ENCODE measurements around the gene ITPRID1.
"Not testable (repeated sequence)": the region's sequence is repeated elsewhere in the genome, so short reads cannot be mapped to it uniquely, and the experiment has no call there.

Gene ITPRID1

DNA sequence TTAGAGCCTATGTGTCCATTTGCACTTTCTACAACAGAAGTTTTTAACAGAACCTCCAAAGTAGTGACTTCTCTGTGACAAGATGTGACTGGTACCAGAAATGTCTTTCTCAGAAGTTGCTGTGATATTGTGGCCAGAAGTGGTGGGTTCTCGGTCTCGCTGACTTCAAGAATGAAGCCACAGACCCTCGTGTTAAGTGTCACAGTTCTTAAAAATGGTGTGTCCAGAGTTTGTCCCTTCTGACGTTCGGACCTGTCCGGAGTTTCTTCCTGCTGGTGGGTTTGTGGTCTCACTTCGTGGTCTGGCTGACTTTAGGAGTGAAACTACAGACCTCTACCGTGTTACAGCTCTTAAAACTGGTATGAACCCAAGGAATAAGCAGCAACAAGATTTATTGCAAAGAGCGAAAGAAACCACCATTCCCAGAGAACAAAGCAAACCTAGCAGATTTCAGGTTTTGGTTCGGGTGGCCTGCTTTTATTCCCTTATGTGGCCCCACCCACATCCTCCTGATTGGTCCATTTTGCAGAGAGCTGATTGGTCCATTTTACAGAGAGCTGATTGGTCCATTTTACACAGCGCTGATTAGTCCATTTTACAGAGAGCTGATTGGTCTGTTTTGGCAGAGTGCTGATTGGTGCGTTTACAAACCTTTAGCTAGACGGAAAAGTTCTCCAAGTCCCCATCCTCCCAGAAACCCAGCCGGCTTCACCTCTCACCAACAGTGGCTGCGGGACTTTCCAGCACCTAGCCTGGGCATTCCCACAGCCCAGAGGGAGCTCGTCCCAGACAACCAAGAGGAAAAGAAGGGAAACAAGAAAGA, 3.0 kb downstream of the ITPRID1 start:
- no peak for DNase-seq (ENCODE audit: low spot score)

DNA sequence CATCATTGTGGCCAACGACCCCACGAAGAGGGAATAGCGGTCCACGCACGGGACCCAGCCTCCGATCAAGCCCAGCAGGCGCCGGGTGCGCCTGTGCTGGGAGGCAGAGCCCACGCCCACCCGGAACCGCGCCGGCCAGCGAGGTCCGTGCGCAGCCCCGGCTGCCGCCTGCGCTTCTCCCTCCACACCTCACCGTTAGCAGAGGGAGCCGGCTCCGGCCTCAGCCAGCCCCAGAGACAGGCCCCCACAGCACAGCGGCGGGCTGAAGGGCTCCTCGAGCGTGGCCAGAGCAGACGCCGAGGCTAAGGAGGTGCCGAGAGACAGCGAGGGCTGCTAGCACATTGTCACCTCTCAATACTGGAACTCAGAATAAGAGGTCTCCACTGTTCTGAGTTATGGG, 3.6 kb downstream of the ITPRID1 start:
- no peak for DNase-seq (ENCODE audit: low spot score)

DNA sequence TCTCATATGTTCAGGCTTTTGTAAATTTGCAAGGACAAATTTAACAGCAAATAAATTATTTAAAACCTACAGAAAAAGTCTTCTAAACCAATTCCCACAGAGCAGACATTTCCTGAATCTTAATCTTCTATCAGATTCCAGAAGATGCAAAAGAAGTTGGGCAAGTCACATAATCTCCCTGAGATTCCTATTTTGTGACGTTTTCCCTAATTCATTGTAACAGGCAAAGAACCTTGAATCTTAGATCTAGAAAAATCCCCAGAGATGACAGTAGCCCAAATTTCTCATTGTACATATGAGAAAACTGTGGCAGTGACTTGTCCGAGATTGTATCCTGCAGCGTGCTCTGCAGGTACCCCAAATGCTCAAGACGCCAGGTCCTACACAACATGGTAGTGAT, 4.9 kb downstream of the ITPRID1 start:
- DNase-seq (ENCODE audit: low spot score) = no peak

DNA sequence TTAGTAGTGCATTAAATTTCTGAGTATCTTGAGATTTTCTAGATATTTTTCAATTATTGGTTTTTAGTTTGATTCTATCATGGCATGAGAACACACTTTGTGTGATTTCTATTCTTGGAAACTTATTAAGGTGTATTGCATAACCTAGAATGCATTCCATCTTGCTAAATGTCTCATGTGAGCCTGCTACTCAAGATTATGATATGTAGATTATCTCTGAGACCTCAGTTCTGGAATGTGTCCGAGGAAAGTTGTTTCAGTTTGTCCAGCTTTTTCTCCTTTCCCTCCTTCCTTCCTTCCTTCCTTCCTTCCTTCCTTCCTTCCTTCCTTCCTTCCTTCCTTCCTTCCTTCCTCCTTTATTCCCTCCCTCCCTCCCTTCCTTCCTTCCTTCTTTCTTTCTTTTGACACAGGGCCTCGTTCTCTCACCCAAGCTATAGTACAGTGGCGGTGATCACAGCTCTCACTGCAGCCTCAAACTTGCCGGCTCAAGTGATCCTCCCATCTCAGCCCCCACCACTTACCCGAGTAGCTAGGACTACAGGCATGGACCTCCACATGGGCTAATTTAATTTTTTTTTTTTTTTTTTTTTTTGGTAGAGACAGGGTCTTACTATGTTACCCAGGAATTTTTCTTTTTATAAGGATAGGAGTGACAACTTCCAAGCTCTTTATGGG, 7.6 kb downstream of the ITPRID1 start:
- no peak for DNase-seq (ENCODE audit: low spot score)

DNA sequence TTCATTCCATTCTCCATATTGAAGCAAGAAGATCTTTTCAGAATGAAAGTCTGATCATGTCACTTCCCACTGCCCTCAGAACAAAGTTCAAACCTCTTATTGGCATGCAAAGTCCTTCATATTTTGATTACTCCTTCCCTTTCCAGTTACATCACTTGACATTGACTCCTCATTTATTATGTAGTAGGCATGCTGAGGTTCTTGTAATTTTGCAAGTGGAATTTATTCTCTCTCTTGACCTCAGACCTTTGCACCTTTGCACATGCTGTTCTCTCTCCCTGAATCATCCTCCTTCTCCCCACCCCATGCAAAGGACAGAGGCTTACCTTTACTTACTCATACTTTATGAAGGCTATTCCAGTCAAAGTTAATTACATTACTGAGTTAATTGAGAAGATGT, 13.0 kb downstream of the ITPRID1 start:
- no peak for DNase-seq (ENCODE audit: low spot score)

DNA sequence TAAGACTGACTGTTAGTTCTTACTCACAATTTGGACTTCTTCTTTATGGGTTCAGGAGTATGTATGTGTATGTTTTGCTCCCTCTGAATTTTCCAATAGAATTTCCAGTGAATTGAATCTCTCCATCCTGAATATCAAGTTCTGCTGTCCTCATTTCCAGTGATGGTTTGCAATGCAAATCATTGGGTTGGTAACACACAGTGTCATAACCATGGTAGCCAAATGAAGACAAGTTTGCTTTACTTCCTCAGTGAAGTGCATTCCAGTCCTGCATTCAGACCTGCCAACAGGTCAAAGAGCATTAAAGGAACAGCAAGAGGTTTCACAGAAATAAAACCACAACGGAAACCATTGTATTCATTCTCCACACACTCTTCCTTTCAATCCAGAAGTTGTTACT, 15.2 kb downstream of the ITPRID1 start:
- DNase-seq (ENCODE audit: low spot score) = no peak

DNA sequence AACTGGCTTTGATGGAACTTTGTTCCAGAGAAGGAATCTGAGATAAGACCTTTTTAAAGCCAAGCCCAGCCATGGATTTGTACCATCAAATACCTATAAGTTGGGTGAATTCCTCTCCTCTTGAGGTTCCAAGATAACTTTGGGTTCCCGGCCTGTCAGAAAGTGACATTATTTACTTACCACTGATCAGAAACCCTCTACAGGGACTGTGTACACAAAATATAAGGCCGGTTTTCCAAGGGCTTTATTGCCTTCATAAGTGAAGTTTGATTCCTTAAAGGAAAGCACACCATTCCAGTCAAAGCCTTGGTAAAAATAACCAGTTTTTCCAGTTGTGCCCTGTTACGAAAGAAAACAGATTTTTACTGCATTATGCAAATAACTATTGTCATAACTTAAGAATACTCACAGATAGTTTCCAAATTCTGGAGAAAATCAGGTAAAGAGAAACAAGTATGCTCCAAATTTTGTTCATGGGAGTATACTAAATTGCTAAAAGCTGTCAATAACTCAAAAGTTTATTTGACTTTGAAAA, 26.8 kb downstream of the ITPRID1 start:
- DNase-seq (ENCODE audit: low spot score) = not testable (repeated sequence)

DNA sequence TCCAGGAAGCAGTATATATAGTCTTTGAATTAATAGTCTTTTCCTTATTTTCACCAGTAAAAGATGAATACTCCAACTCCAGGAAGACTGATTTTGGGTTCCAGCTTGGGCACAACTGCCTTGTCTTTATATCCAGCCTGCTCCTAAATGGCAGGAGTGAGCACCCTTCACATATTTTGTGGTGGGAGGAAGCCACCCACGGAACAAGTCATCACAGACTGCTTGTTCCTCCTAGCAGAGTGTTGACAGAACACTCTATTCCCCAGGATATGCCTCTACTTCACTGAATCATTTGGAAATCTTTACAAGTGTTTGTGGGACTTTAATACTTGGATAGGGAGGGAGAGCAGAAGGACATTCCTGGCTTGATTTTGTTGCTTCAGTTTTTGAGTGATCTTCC, 31.7 kb downstream of the ITPRID1 start:
- no peak for DNase-seq (ENCODE audit: low spot score)

DNA sequence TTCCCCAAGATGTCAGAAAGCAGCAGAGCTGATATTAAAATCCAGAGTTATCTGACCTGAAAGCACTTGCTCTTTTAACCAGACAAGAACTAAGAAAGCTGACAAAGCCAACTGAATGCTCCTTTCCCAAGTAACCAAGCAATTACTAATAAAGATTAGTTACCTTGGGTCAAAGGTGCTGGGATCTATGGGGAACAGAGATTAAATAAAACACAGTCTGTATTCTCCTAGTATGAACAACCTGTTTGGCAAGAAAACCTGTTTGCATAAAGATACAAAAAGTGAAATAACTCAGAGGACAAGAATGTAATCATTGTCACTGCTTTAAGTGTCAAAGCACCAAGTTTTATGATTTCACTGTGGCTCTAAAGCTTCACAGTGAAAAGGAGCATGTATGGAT, 35.7 kb downstream of the ITPRID1 start:
- no peak for DNase-seq (ENCODE audit: low spot score)

DNA sequence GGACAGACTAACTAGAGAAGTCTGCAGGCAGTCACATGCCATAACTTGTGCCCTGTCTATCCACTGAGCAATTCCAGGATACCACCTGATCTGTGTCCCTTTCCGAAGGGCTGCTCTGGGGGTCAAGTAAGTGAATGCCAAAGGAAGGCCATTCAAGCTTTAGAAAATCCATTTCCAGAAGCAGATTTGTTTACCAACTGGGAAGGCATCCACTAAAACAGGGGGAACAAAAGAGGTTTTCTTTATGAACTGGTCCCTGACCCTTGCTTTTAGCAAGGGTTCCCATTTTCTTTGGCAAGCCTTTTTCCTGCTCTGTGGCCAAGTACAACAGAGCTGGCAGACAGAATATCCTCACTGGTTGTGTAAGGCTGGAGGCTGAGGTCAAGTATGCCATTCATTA, 36.5 kb downstream of the ITPRID1 start:
- no peak for DNase-seq (ENCODE audit: low spot score)

DNA sequence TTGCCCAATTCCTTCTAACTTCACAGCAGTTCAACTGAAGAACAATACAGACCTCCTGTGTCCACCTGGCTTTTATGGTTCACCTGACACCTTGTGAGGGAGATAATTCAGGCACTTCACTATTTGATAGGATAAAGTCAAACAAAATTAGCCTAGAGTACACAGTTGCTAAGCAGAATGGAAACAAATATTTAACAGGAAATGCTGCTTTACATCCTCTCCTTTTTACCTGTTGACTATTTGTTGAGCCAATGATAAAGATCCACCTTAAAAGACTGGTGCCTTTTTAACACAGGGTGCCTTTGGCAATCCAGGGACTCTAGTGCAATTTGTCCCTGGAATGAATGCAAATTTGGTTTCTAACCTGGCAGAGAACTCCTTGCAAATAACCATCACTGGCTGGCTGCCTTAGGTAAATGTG, 39.8 kb downstream of the ITPRID1 start:
- no peak for DNase-seq (ENCODE audit: low spot score)

DNA sequence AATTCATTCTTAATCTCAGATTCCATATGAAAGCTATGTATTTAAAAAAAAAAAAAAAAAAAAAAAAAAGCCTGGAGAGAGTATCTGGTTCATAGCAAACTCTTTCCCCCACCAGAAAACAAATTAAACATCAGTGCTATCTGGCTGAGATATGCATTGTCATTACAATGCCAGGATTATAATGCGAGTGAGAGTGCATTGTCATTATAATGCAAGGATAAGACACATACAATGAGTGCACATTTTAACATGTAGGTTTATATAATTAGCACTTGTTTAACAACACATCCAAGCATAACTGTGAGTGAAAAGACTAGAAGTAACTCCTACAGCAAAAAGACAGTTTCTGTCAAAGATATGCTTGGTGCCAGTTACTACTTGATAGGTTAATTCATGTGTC, 48.1 kb downstream of the ITPRID1 start:
- no peak for DNase-seq (ENCODE audit: low spot score)

DNA sequence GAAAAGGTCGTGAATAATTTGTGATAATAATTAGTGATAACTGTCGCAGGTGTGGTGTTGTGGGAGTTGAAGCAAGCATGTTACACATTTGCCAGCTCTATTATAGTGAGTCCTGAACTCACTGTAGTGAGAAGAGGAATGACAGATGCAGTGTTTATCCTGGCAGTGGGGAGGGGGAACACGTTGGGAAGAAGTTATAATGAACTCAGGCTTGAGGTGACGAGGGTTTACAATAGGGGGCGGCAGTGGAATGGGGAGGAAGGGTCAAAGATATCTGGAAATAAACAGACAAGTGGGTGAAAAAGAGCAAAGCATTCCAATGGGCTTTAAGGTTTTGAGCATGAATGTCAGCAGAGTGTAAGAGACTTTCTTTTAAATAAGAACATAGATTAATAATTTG, 49.6 kb downstream of the ITPRID1 start:
- DNase-seq (ENCODE audit: low spot score) = no peak

DNA sequence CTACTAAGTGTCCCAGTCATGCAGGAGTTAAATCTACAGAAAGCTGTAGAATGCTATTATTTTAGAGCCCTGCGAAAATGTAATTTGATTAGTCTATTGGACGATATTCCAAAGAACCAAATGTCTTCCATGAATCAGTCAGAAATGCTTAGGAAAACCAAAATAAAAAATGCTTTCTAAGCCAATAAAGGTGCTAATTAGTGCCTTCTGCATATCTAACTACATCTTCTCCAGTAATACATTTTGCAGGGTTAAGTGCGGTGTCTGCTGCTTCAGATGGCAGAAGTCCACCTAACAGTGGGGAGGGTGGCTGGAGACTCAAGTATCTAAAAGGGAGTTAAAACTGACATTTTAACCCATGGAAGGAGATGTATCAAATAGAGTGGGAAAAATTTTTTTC, 50.1 kb downstream of the ITPRID1 start:
- no peak for DNase-seq (ENCODE audit: low spot score)

DNA sequence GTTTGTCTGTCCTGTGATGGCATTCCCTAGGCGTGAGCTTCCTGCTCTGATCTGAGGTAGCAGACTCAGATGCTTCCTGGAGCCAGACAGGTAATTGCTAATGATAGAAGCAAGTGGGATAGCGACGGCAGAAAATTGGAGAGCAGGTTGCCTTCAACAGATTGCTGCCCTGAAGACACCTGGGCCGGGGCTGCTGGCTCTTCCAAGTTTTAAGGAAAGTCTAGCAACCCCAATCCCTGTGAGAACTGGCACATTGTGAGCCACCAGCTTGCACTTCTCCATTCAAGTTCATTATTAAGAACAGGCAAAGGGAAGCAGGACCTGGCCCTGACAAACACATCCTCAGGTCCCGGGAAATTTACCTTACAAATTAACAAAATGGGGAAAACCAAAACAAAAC, 50.8 kb downstream of the ITPRID1 start:
- DNase-seq (ENCODE audit: low spot score) = no peak

DNA sequence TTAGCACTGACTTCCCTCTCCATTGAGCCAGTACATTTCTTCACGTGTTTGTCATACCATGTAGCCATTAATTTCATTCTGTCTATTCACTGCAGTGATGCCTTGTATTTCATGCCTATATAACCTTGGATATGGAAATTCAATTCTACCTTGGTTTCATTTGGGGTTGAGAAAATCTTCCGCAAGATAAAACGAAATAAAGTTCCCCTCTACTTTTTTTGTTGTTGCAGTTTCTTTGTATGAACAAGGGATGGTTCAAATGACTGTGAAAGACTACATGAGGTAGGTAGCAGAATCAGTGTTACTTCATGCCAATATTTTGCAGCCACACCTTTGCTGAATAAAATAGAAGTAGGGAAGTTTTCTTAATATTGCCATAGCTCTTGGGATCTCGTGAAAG, 55.6 kb downstream of the ITPRID1 start:
- DNase-seq (ENCODE audit: low spot score) = no peak

DNA sequence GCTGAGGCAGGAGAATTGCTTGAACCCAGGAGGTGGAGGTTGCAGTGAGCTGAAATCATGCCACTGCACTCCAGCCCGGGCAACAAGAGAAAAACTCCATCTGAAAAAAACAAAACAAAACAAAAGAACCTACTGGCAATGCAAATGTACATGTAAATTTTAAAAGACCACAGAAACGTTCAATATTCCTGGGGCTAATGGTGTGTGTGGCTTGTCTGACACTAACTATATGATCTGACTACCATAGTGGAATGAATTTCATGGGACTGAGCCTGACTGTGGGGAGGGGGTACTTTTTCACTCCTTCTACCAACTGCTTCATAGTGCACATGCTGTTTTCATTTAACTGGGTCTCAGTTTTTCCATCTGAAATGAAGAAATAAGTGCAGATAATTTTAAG, 69.6 kb downstream of the ITPRID1 start:
- no peak for DNase-seq (ENCODE audit: low spot score)

DNA sequence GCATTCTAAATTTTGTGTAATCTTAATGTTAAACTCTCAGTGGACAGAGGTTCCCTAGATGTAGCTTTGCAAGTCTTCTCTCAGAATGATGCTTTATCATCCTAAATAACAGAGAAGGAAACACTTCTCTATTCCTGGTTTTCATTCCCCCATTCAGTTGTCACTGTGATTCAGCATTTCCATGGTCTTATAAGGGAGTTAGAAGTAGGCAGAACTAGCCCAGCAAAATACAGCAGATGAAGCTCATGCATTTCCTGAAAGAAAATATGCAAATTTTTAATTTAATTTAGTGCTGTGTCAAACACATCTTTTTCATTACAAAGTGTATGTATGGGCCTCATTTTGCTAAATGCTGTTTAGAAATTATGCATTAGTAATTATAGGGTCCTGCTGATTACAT, 70.1 kb downstream of the ITPRID1 start:
- no peak for DNase-seq (ENCODE audit: low spot score)

DNA sequence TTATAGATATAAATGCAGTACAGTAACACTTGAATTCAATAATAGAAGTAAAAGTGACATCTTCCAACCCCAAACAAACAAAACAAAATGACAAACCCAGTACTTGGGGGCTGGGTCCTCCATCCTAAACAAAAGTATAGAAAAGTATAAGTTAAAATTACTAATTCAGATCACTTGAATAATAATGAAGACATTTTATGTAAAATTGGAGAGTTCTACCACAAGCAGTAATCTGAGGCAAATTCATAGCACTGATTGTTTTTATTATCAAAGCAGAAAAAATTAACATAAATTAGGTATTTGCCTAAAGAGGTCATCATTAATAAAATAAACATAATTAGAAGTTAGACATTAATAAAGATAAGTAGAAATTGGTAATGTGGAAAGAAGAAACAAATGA, 81.5 kb downstream of the ITPRID1 start:
- DNase-seq (ENCODE audit: low spot score) = no peak

DNA sequence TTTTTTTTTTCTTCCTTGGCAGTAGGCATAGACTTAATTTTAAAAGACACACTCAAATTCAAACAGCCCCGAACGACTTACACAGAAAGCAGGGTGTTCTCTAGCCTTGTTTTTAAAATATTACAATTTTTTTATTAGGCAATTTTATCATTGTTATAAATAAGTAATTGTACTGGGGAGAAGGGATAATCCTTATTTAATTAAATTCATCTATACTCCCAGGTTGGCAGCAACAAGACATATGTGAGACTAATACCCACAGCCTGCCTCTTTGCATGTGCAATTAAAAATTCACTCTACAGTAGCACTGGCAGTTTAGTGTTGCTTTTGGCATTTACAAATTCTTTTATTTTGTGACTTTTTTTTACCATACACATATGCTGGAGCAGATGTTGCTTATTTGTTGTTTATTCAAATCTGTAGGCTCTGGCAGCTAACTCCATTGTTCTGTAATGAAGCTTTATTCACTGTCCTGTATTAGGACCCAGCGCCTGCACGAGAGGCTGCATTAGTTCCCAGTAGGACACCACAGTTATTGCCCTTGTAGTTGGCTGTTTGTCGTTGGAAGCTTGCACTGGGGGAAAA, 88.2 kb downstream of the ITPRID1 start:
- no peak for DNase-seq (ENCODE audit: low spot score)

DNA sequence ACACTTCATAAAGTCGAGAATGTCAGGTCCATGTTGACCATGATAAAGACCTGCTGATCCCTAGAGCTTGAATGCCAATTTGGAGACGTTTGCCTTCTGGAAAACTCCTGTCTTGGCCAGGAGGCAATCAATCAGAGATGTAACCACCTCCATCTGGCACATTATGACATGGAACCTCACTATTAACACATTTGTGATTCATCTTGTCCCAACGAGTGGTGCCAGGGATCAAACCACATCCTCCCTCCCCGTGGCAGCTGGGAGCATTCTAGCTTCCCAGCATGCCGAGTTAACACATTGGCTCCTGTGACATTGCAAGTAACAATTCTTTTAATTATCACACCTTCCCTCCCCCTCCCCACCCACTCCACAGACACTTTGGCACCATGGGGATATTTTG, 89.2 kb downstream of the ITPRID1 start:
- no peak for DNase-seq (ENCODE audit: low spot score)

DNA sequence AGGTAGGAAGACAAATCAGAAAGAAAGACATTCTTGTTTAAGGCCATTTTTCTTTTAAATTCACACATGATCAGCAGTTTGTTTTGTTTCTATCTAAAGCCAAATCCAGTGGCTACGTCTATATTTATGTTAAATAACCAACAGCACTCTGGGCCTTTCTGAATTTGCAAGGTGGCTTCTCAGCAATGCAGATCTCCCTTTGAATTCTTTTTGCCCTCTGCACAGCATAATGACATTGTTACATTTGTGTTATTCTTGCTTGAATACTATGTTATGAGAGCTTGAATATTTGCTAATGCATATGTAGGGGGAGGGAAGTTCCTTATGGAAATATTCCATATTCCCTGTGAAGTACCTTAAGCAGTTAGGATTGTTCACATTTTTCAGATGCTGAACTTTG, 99.7 kb downstream of the ITPRID1 start:
- DNase-seq (ENCODE audit: low spot score) = no peak

DNA sequence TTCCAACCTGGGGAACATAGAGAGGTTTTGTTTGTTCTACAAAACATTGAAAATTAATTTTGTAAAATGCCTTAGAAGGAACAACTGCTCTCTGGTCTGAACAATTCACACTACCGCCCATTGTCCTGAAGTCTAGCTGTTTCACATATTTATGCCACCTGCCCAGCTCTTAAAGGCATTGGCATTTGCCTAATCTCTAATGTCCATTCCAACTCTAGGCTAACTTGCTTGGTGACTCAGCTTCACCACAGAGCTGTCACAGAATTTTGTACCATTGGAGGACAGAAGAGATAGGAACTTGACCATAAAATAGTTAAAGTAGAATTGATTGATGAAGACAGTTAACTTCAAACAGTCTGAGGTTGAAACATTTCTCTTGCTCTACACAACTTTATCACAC, 119.6 kb downstream of the ITPRID1 start:
- DNase-seq (ENCODE audit: low spot score) = no peak
